B cell (primary cell): Measurements from ENCODE around the gene TGFBR3. TPM values are rescaled to one million over a fixed set of nuclear protein-coding genes. Genes with fewer than 3 reads are reported as not detected.

Experiments
- ATAC-seq: fragments of 200-7000 bp; cut with Tn5 transposase; one replicate; pipeline ENCODE4 v1.10.0; 2021; ENCODE audit warnings: low read depth, mild to moderate bottlenecking, moderate number of reproducible peaks, moderate library complexity
- CTCF ChIA-PET: fragments of 350-600 bp; sonication (Branson Sonifier 250); formaldehyde crosslinking; loops from one replicate; lab custom pipeline; 2021; ENCODE audit warnings: antibody characterized with exemption, inconsistent platforms; lab: Charles Lee
- POLR2A ChIA-PET: fragments of 350-600 bp; sonication (Branson Sonifier 250); formaldehyde crosslinking; loops from one replicate; lab custom pipeline; 2021; ENCODE audit warnings: antibody characterized with exemption; lab: Charles Lee
- DNase-seq: peaks from one replicate; pipeline ENCODE4 v3.0.0; 2013
- H2AFZ ChIP-seq: 2 replicates; pipeline ENCODE4 v1.6.1; 2012; ENCODE audit warnings: mild to moderate bottlenecking, low read depth, low read length; ENCODE audit not compliant: insufficient read depth, poor library complexity, severe bottlenecking
- H3K27ac ChIP-seq, 2 donors: 1 replicate in 1 of 2; 2 replicates in 1 of 2; pipeline ENCODE4 v1.5.1; 2012 to 2013; ENCODE audit warnings: low read length in 2 of 2, mild to moderate bottlenecking in 2 of 2, moderate library complexity in 1 of 2
- H3K27me3 ChIP-seq, 4 experiments: fragments of 200-600 bp in 1 of 4; sonication (generic) in 1 of 4; replicated peaks in 1 of 4; 1 replicate in 2 of 4; 2 replicates in 2 of 4; pipeline versions ENCODE4 v1.6.1 to v1.7.0; 2013 to 2016; ENCODE audit warnings: low read length in 3 of 4, mild to moderate bottlenecking in 2 of 4, mixed read lengths in 1 of 4, moderate library complexity in 1 of 4; ENCODE audit not compliant: insufficient read depth in 4 of 4, control insufficient read depth in 3 of 4; ENCODE audit errors: control extremely low read depth in 1 of 4
- H3K36me3 ChIP-seq, 2 experiments: replicated peaks in 1 of 2; 1 replicate in 1 of 2; 2 replicates in 1 of 2; pipeline versions ENCODE4 v1.6.1 to v1.7.1; 2013; ENCODE audit warnings: low read length in 1 of 2; ENCODE audit not compliant: insufficient read depth in 2 of 2, control insufficient read depth in 1 of 2; ENCODE audit errors: control extremely low read depth in 1 of 2, extremely low read depth in 1 of 2
- H3K4me1 ChIP-seq, 2 donors: fragments of 200-600 bp in 1 of 2; sonication (generic) in 1 of 2; 1 replicate in 1 of 2; 2 replicates in 1 of 2; pipeline versions ENCODE4 v1.5.1 to v1.6.1; 2013 to 2017; ENCODE audit warnings: low read length in 2 of 2; ENCODE audit not compliant: control insufficient read depth in 2 of 2, insufficient read depth in 2 of 2
- H3K4me2 ChIP-seq: replicated peaks from 2 replicates; pipeline ENCODE3; 2012; ENCODE audit warnings: mild to moderate bottlenecking, low read depth, low read length; ENCODE audit not compliant: poor library complexity, severe bottlenecking
- H3K4me3 ChIP-seq, 5 experiments: fragments of 200-600 bp in 1 of 5; sonication (generic) in 1 of 5; 1 replicate in 3 of 5; 2 replicates in 2 of 5; pipeline versions ENCODE4 v1.5.1 to v1.7.0; 2011 to 2016; ENCODE audit warnings: low read length in 4 of 5, mild to moderate bottlenecking in 4 of 5, low read depth in 2 of 5, control low read depth in 1 of 5, moderate library complexity in 1 of 5; ENCODE audit not compliant: insufficient read depth in 1 of 5; ENCODE audit errors: control extremely low read depth in 1 of 5, extremely low read depth in 1 of 5
- H3K79me2 ChIP-seq: fragments of 200-600 bp; sonication (generic); one replicate; pipeline ENCODE4 v1.6.0; 2016; ENCODE audit warnings: low read length; ENCODE audit not compliant: control insufficient read depth, insufficient read depth
- H3K9ac ChIP-seq: fragments of 200-600 bp; sonication (generic); 2 replicates; pipeline ENCODE4 v1.6.1; 2017; ENCODE audit warnings: mild to moderate bottlenecking, low read length, moderate library complexity
- H3K9me3 ChIP-seq, 3 donors: one replicate each; pipeline versions ENCODE4 v1.6.1 to v1.7.1; 2013; ENCODE audit warnings: low read length in 2 of 3; ENCODE audit not compliant: control insufficient read depth in 2 of 3, insufficient read depth in 1 of 3; ENCODE audit errors: control extremely low read depth in 1 of 3
- H4K20me1 ChIP-seq: 2 replicates; pipeline ENCODE4 v1.6.0; 2012; ENCODE audit warnings: mild to moderate bottlenecking, low read length; ENCODE audit not compliant: insufficient read depth, control insufficient read depth, poor library complexity, severe bottlenecking
- H3K27ac Mint-ChIP-seq: one replicate; pipeline ENCODE4 v1.8.0; 2021; ENCODE audit warnings: mixed read lengths
- H3K27me3 Mint-ChIP-seq: one replicate; pipeline ENCODE4 v1.8.0; 2021; ENCODE audit warnings: mixed read lengths
- H3K4me1 Mint-ChIP-seq: one replicate; pipeline ENCODE4 v1.8.0; 2021; ENCODE audit warnings: mixed read lengths
- H3K4me3 Mint-ChIP-seq: one replicate; pipeline ENCODE4 v1.8.0; 2021; ENCODE audit warnings: mixed read lengths
- H3K9me3 Mint-ChIP-seq: one replicate; pipeline ENCODE4 v1.8.0; 2022; ENCODE audit warnings: mixed read lengths; ENCODE audit not compliant: insufficient read depth
- EZH2 ChIP-seq: IDR thresholded peaks from 2 replicates; pipeline ENCODE4 v1.6.1; 2012; ENCODE audit warnings: borderline replicate concordance, low read depth, mild to moderate bottlenecking, moderate library complexity, low read length; ENCODE audit not compliant: insufficient read depth, poor library complexity, severe bottlenecking
- WGBS: methylation state at CpG from one replicate; pipeline ENCODE4 v1.1.5; 2013; ENCODE audit warnings: missing lambda C conversion rate; ENCODE audit not compliant: insufficient coverage; 5-methylcytosine and 5-hydroxymethylcytosine counted together
- intact Hi-C: fragments of 100-400 bp; cut with micrococcal nuclease; formaldehyde crosslinking; loops from one replicate; pipeline ENCODE4 v1.10.0; 2022
- polyA plus RNA-seq: library from polyadenylated mRNA; depleted of rRNA; stranded (reverse); fragments of >200 nt; gene quantifications from 2 replicates; pipeline ENCODE4 v1.2.3, GENCODE V29; 2012
- total RNA-seq, 2 donors: library from RNA; stranded (reverse); fragments of 120-200 nt in 1 of 2; gene quantifications; 1 replicate in 1 of 2; 2 replicates in 1 of 2; pipeline versions ENCODE4 v1.2.3 to v1.2.4, GENCODE V29; 2013 to 2022
- TF ChIP-seq, protein P1 (sequence below): fragments of 200-600 bp; IDR thresholded peaks from one replicate; pipeline ENCODE4 v1.8.0; 2022; ENCODE audit warnings: antibody characterized with exemption, mild to moderate bottlenecking

The TGFBR3 gene
- total and polyA plus RNA-seq, 2 donors (not counting 1 experiment from before 2014, with no cell fraction given): 0.10 to 0.12 TPM

DNA sequence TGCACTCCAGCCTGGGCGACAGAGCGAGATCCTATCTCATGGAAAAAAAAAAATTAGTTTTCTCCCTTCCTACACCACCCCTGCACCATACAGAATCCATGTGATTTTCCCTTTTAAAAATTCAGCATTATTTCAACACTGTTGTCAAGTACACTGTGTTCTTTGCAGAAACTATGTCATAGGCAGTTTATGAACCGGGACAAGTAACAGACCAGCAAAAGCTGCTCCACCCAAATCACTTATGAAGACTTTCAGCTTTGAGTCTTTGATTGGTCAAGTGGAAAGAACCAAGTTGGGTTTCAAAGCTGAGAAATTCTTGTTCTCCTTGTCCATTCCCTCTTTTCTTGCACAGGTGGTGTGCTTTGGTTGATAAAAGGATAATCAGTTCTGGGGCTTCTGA, 212.3 kb downstream of the TGFBR3 start:
- H3K27me3 ChIP-seq: no peaks in the 10 kb centered on the region
- no peak overlapping the region for H3K27ac Mint-ChIP-seq
- no peak overlapping the region for H3K4me2 ChIP-seq
- ChIA-PET POLR2A (no interaction called here), CTCF (interaction anchor here (0.6 kb wide), 1 partner anchor 895 kb away, joined by 3 read pairs; no protein-coding TSS in a partner anchor)
- no peaks in the 10 kb centered on the region for H3K36me3 ChIP-seq
- intact Hi-C loops: no loop called here
- H3K9ac ChIP-seq: no peak overlapping the region
- TF ChIP-seq, protein P1, sequence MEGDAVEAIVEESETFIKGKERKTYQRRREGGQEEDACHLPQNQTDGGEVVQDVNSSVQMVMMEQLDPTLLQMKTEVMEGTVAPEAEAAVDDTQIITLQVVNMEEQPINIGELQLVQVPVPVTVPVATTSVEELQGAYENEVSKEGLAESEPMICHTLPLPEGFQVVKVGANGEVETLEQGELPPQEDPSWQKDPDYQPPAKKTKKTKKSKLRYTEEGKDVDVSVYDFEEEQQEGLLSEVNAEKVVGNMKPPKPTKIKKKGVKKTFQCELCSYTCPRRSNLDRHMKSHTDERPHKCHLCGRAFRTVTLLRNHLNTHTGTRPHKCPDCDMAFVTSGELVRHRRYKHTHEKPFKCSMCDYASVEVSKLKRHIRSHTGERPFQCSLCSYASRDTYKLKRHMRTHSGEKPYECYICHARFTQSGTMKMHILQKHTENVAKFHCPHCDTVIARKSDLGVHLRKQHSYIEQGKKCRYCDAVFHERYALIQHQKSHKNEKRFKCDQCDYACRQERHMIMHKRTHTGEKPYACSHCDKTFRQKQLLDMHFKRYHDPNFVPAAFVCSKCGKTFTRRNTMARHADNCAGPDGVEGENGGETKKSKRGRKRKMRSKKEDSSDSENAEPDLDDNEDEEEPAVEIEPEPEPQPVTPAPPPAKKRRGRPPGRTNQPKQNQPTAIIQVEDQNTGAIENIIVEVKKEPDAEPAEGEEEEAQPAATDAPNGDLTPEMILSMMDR: no peak
- TF ChIP-seq EZH2: no peak
- H3K4me3 ChIP-seq: no peak overlapping the region
- H3K27ac ChIP-seq: no peak overlapping the region
- H3K4me3 Mint-ChIP-seq: no peak overlapping the region
- 69% methylated on average over 2 of the region's 3 CpGs for WGBS
- no peaks in the 10 kb centered on the region for H3K79me2 ChIP-seq
- no peaks in the 10 kb centered on the region for H3K4me1 Mint-ChIP-seq
- no peaks in the 10 kb centered on the region for H3K4me1 ChIP-seq
- no peaks in the 10 kb centered on the region for H3K9me3 Mint-ChIP-seq
- DNase-seq (no peak), ATAC-seq (no peak)
- no peaks in the 10 kb centered on the region for H4K20me1 ChIP-seq
- H3K27me3 Mint-ChIP-seq: peaks cover 4% of the 10 kb centered on the region
- H3K9me3 ChIP-seq: peaks cover 0 to 5% (median 0%) of the 10 kb centered on the region in 3 donors
- no peak overlapping the region for H2AFZ ChIP-seq

DNA sequence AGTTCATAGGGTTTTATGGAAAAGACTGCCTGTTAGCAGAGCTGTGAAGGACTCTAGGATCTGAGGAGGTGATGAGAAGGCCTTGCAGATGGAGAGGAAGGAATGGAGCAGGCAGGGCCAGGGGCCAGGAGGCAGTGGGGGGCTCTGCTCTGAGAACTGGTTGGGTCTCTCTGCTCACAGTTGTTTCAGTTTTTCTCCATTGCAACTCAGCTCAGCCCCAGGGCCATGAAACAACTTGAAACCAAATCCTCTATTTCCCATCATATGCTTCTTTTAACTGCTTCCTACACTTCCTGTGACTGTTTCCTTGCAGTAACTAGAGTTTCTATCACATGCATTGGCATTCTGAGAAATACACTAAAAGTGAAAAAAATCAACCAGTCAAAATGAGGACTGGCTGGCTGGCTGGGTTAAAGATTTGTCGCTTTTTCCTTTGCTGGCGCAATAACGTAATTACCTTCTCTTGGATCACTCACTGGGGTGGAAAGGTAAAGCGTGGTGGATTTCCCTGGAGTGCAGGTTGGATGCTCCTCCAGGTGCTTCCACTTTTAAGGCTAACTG, 213.3 kb downstream of the TGFBR3 start:
- DNase-seq (no peak), ATAC-seq (no peak)
- Mint-ChIP-seq H3K27me3 (peaks cover 4% of the 10 kb centered on the region), H3K27ac (no peak overlapping the region), H3K4me1 (no peaks in the 10 kb centered on the region), H3K9me3 (no peaks in the 10 kb centered on the region), H3K4me3 (no peak overlapping the region)
- Histone ChIP-seq H3K27me3 (no peaks in the 10 kb centered on the region), H3K4me2 (no peak overlapping the region), H2AFZ (no peak overlapping the region), H3K79me2 (no peaks in the 10 kb centered on the region), H3K9ac (no peak overlapping the region), H3K9me3 (peaks cover 0 to 5% (median 0%) of the 10 kb centered on the region in 3 donors), H3K36me3 (no peaks in the 10 kb centered on the region), H3K4me1 (no peaks in the 10 kb centered on the region), H4K20me1 (no peaks in the 10 kb centered on the region), H3K27ac (no peak overlapping the region), H3K4me3 (no peak overlapping the region)
- no CpG with 5 or more reads among the region's 4 CpGs for WGBS
- POLR2A ChIA-PET: no interaction called here
- CTCF ChIA-PET: interaction anchor here (0.6 kb wide), 1 partner anchor 896 kb away, joined by 3 read pairs; no protein-coding TSS in a partner anchor
- intact Hi-C loops: no loop called here
- no peak for TF ChIP-seq EZH2
- TF ChIP-seq, protein P1: no peak
